Measurements from ENCODE around the gene GALNTL6.

Gene GALNTL6

DNA sequence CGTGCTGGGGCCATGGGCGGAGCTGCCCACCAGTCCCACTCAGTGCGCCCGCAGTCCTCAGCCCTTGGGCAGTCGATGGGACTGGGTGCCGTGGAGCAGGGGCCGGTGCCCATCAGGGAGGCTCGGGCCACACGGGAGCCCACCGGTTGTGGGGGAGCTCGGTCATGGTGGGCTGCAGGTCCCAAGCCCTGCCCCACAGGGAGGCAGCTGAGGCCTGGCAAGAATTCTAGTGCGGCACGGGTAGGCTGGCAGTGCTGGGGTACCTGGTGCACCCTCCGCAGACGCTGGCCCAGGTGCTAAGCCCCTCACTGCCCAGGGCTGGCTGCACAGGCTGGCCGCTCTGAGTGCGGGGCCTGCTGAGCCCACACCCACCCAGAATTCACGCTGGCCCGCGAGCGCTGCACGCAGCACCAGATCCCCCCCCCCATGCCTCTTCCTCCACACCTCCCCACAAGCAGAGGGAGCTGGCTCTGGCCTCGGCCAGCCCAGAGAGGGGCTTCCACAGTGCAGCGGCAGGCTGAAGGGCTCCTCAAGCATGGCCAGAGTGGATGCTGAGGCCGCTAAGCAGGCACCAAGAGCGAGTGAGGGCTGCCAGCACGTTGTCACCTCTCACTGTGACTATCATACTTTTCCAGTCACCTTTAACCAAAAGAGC is 564.4 kb downstream of the GALNTL6 start:
- H3K4me3 ChIP-seq (replicated peaks in 1 of 2; ENCODE audit: low read depth in 2 of 2, low read length in 2 of 2) = no peak overlapping the region
- TF ChIP-seq CTCF (IDR thresholded peaks at IDR 0.05; ENCODE audit: low read depth, low read length) = no peak
- DNase-seq (ENCODE audit: low read depth in 2 of 2) = no peak

GRCh38 chr4:172379834-172380233 is 566.6 kb downstream of the GALNTL6 start:
- DNase-seq (ENCODE audit: low read depth in 2 of 2) = no peak
- H3K4me3 ChIP-seq (replicated peaks in 1 of 2; ENCODE audit: low read depth in 2 of 2, low read length in 2 of 2) = no peak overlapping the region
- no peak for TF ChIP-seq CTCF (IDR thresholded peaks at IDR 0.05; ENCODE audit: low read depth, low read length)

- DNase-seq (ENCODE audit: low read depth in 2 of 2) = no peak
- H3K4me3 ChIP-seq (replicated peaks in 1 of 2; ENCODE audit: low read depth in 2 of 2, low read length in 2 of 2) = no peak overlapping the region
- TF ChIP-seq CTCF (IDR thresholded peaks at IDR 0.05; ENCODE audit: low read depth, low read length) = no peak
Measured at GRCh38 chr4:172390331-172390730, 577.1 kb downstream of the GALNTL6 start.

- no peak for DNase-seq (ENCODE audit: low read depth in 2 of 2)
- H3K4me3 ChIP-seq (replicated peaks in 1 of 2; ENCODE audit: low read depth in 2 of 2, low read length in 2 of 2) = no peak overlapping the region
- TF ChIP-seq CTCF (IDR thresholded peaks at IDR 0.05; ENCODE audit: low read depth, low read length) = no peak
Measured at GRCh38 chr4:172392741-172393140, 579.5 kb downstream of the GALNTL6 start.

DNA sequence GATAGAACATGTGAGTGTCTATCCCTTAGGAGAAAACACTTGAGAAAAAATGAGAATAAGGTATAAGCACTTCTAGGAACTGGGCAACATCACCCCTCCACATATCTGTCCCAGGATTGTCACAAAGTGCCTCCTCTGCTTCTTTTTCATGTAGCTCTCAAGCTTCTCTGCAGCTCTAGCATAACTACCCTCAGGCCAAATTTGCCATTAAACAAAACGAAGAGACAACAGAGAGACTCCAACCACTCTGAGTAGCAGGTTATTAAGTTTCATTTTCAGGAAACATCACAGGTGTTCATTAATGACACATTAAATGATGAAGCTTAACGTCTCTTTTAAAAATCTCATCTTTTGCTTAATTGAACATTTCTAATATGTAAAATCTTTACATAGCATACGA is 580.0 kb downstream of the GALNTL6 start:
- DNase-seq (ENCODE audit: low read depth in 2 of 2) = no peak
- no peak for TF ChIP-seq CTCF (IDR thresholded peaks at IDR 0.05; ENCODE audit: low read depth, low read length)
- no peak overlapping the region for H3K4me3 ChIP-seq (replicated peaks in 1 of 2; ENCODE audit: low read depth in 2 of 2, low read length in 2 of 2)

GRCh38 chr4:172404676-172405075 is 591.5 kb downstream of the GALNTL6 start:
- no peak overlapping the region for H3K4me3 ChIP-seq (replicated peaks in 1 of 2; ENCODE audit: low read depth in 2 of 2, low read length in 2 of 2)
- DNase-seq (ENCODE audit: low read depth in 2 of 2) = no peak
- no peak for TF ChIP-seq CTCF (IDR thresholded peaks at IDR 0.05; ENCODE audit: low read depth, low read length)

- TF ChIP-seq CTCF (IDR thresholded peaks at IDR 0.05; ENCODE audit: low read depth, low read length) = no peak
Measured at GRCh38 chr4:172410363-172410762, 597.2 kb downstream of the GALNTL6 start.

More at GRCh38 chr4:172410363-172410762, 597.2 kb downstream of the GALNTL6 start:
- DNase-seq (ENCODE audit: low read depth in 2 of 2) = no peak
- H3K4me3 ChIP-seq (replicated peaks in 1 of 2; ENCODE audit: low read depth in 2 of 2, low read length in 2 of 2) = no peak overlapping the region

Data from cardiac fibroblast (primary cell).